ENCODE measurements around the gene NACC2. TPM values are rescaled to one million over a fixed set of nuclear protein-coding genes. Genes with fewer than 3 reads are reported as not detected.

The NACC2 gene
- total and polyA plus RNA-seq, 9 of the 15 experiments (the other 6 are each of a cell fraction or from before 2014, with no cell fraction given): 0.70 to 25.1 (median 5.6) TPM

GRCh38 chr9:136107155-136107952 lies 12.3 kb upstream of the NACC2 start (continued):
- no peak for TF ChIP-seq TFE3 (CRISPR knock-in tag; IDR thresholded peaks at IDR 0.05)
- peak; percentile 40 for TF ChIP-seq POLR2B (IDR thresholded peaks at IDR 0.05; ENCODE audit: low read depth, partially characterized antibody)
- TF ChIP-seq ZNF133 (CRISPR knock-in tag; IDR thresholded peaks at IDR 0.05): no peak
- TF ChIP-seq TEAD1 (CRISPR knock-in tag; IDR thresholded peaks at IDR 0.05): no peak
- peak in 1 of 2 experiments; percentile 49; a peak in 1 of 4 replicates for TF ChIP-seq SIN3A (IDR thresholded peaks at IDR 0.05; ENCODE audit: borderline replicate concordance in 2 of 2, control insufficient read depth in 1 of 2, low read depth in 2 of 2, low read length in 2 of 2)
- TF ChIP-seq ZBTB7A (IDR thresholded peaks at IDR 0.05; ENCODE audit: borderline replicate concordance, control insufficient read depth, low read depth, low read length): peak; percentile 78; the same call in 1 of the 2 replicates
- no peak for TF ChIP-seq PBX2 (CRISPR knock-in tag; IDR thresholded peaks at IDR 0.05; ENCODE audit: low read depth)
- TF ChIP-seq PBX2 (tag; conservative IDR thresholded peaks at IDR 0.05; ENCODE audit: low read depth): peak; percentile 58
- TF ChIP-seq HMG20A (CRISPR knock-in tag; conservative IDR thresholded peaks at IDR 0.05): no peak
- no peak for TF ChIP-seq FOXO4 (CRISPR knock-in tag; IDR thresholded peaks at IDR 0.05)
- no peak for TF ChIP-seq SP2 (IDR thresholded peaks at IDR 0.05; ENCODE audit: extremely low read depth, low read depth, low read length, poor library complexity, severe bottlenecking)
- TF ChIP-seq ZNF696 (CRISPR knock-in tag; conservative IDR thresholded peaks at IDR 0.05): no peak
- no peak for TF ChIP-seq EWSR1 (IDR thresholded peaks at IDR 0.05; ENCODE audit: borderline replicate concordance, low read depth, partially characterized antibody)
- TF ChIP-seq SMARCA4 (IDR thresholded peaks at IDR 0.05): 0 out of 2 replicates have a peak, but pooled peaks have one; percentile 19
- no peak for TF ChIP-seq JUN (IDR thresholded peaks at IDR 0.05; ENCODE audit: borderline replicate concordance, low read depth, low read length)
- no peak for TF ChIP-seq JUN (CRISPR knock-in tag; IDR thresholded peaks at IDR 0.05; ENCODE audit: borderline replicate concordance)
- TF ChIP-seq BRD9 (IDR thresholded peaks at IDR 0.05; ENCODE audit: low read depth, partially characterized antibody): peak; percentile 54
- no peak for TF ChIP-seq ZBTB12 (CRISPR knock-in tag; IDR thresholded peaks at IDR 0.05)
- TF ChIP-seq NCOA6 (IDR thresholded peaks at IDR 0.05): no peak
- peak; percentile 73 for TF ChIP-seq POLR2A (conservative IDR thresholded peaks at IDR 0.05)
- TF ChIP-seq GABPA (tag; conservative IDR thresholded peaks at IDR 0.05; ENCODE audit: low read depth): peak; percentile 30; the same call in 1 of the 2 replicates

Measured in K562 (cell line).